Measurements from ENCODE around the gene MIB1. TPM values are rescaled to one million over a fixed set of nuclear protein-coding genes. Genes with fewer than 3 reads are reported as not detected.

Gene MIB1
- total and polyA plus RNA-seq, 2 experiments from 2014 or later: 10.8 to 56.7 TPM

- Mint-ChIP-seq H3K36me3 (ENCODE audit: low read depth) (no peaks in the 10 kb centered on the region), H3K27me3 (ENCODE audit: insufficient read depth, low read depth, poor library complexity) (no peaks in the 10 kb centered on the region), H3K4me3 (no peak overlapping the region), H3K4me1 (peaks cover 9% of the 10 kb centered on the region; the same call in 2 of the 3 replicates), H3K9me3 (no peaks in the 10 kb centered on the region), H3K27ac (peak overlapping the region; percentile 94)
- no peaks in the 10 kb centered on the region for H3K27me3 ChIP-seq (ENCODE audit: insufficient read depth)
- ATAC-seq (peak; percentile 36), DNase-seq (ENCODE audit: low spot score) (peak; percentile 19)
- no peak overlapping the region for H3K4me3 ChIP-seq
- H3K36me3 ChIP-seq (ENCODE audit: insufficient read depth): no peaks in the 10 kb centered on the region
- H3K4me2 ChIP-seq: no peak overlapping the region
- no peaks in the 10 kb centered on the region for H3K79me2 ChIP-seq (replicated peaks; ENCODE audit: insufficient read depth)
- H3K4me1 ChIP-seq (ENCODE audit: insufficient read depth): peaks cover 7% of the 10 kb centered on the region; the same call in 1 of the 2 replicates
- TF ChIP-seq REST (IDR thresholded peaks at IDR 0.05; ENCODE audit: unreplicated experiment) (no peak), ZNF114 (CRISPR knock-in tag; IDR thresholded peaks at IDR 0.05) (no peak), EZH2phosphoT487 (IDR thresholded peaks at IDR 0.05; ENCODE audit: unreplicated experiment) (no peak), STAT1 (IDR thresholded peaks at IDR 0.05; ENCODE audit: unreplicated experiment) (no peak), NANOG (IDR thresholded peaks at IDR 0.05; ENCODE audit: borderline replicate concordance) (no peak), ZNF462 (CRISPR knock-in tag; IDR thresholded peaks at IDR 0.05) (no peak), CTCF (conservative IDR thresholded peaks at IDR 0.05; ENCODE audit: low read depth in 2 of 2) (no peak), CREB1 (CRISPR knock-in tag; IDR thresholded peaks at IDR 0.05; ENCODE audit: low read depth) (no peak), JUNB (IDR thresholded peaks at IDR 0.05; ENCODE audit: unreplicated experiment) (no peak)
- no peaks in the 10 kb centered on the region; the same call in 1 of the 2 replicates for H4K20me1 ChIP-seq (replicated peaks; ENCODE audit: insufficient read depth)
- no peaks in the 10 kb centered on the region for H3K9me2 ChIP-seq (ENCODE audit: insufficient read depth)
- no peaks in the 10 kb centered on the region for H3F3A ChIP-seq (replicated peaks; ENCODE audit: low read depth)
- no peak overlapping the region for H2AFZ ChIP-seq
- H3K27ac ChIP-seq (ENCODE audit: low read depth): peak overlapping the region; percentile 21
Measured at GRCh38 chr18:21831413-21831831, 90.8 kb downstream of the MIB1 start.

All from GM23338 (cell line).